GM19238 (cell line): ENCODE results near the gene CLSTN1.

Experiments
- DNase-seq: peaks from one replicate; pipeline ENCODE4 v3.0.0; 2011; ENCODE audit warnings: low spot score; ENCODE audit not compliant: insufficient read length

Gene CLSTN1

GRCh38 chr1:9731051-9731537 lies 92.7 kb downstream of the CLSTN1 start:
- DNase-seq, result no peak

DNA sequence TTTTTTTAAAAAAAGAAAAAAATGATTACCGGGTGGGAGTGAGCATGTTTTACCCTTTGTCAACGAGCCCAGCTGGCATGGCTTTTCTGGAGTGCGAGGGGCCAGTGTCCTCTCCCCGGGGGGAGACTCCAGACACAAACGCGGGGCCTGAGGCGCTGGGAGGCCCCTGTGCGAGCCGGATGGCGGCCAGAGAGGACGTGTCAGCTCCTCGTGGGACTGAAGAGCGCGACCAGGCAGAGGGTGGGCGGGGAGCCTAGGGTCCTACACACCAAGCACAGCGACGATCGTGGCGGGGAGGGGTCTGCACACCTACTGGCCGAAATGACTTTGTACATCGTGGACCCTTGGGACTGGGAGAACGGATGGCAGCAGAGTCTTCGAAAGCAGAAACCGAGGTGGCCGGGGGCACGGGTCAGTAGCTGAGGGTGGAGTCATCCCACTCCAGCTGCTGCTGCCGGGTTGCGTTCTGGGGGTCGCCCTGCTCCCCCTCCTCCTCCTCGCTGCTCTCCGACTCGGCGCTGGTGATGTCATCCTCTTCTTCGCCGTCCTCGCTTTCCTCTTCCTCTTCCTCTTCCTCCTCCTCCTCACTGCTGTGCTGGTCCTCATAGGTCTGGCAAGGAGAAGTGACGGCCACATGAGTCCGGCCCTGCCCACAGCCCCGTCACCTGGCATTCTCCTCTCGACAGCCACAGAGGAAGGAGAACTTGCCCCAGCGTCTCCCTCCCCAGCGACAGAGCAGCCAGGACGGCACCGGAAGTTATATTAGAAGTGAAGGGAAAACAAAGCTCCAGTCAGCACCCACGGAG lies 93.5 kb downstream of the CLSTN1 start:
- no peak for DNase-seq

DNA sequence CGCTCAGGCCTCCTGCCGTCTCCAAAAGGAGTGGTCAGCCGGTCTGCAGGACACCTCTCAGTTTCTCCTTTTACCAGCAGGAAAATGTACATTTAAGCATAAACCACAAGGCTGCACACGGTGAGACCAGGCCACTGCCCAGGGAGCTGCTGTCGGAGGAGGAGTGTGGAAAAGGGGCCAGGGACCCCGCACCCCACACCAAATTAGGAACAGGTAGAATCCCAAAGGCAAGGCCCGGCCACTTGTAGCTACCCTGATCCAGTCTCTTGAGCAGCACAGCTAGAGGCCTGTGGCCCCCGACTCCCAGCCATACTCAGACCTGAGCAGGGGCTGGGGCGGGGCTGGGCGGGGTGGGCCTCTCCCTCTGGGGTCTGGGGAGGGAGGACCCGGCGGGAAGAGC lies 94.2 kb downstream of the CLSTN1 start:
- DNase-seq, result no peak

- no peak for DNase-seq
Observed at GRCh38 chr1:9728451-9729295, 95.1 kb downstream of the CLSTN1 start.

DNA sequence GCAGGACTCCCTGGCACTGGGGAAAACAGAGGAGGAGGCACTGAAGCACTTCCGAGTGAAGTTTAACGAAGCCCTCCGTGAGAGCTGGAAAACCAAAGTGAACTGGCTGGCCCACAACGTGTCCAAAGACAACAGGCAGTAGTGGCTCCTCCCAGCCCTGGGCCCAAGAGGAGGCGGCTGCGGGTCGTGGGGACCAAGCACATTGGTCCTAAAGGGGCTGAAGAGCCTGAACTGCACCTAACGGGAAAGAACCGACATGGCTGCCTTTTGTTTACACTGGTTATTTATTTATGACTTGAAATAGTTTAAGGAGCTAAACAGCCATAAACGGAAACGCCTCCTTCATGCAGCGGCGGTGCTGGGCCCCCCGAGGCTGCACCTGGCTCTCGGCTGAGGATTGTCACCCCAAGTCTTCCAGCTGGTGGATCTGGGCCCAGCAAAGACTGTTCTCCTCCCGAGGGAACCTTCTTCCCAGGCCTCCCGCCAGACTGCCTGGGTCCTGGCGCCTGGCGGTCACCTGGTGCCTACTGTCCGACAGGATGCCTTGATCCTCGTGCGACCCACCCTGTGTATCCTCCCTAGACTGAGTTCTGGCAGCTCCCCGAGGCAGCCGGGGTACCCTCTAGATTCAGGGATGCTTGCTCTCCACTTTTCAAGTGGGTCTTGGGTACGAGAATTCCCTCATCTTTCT lies 96.7 kb downstream of the CLSTN1 start:
- DNase-seq, result no peak

DNA sequence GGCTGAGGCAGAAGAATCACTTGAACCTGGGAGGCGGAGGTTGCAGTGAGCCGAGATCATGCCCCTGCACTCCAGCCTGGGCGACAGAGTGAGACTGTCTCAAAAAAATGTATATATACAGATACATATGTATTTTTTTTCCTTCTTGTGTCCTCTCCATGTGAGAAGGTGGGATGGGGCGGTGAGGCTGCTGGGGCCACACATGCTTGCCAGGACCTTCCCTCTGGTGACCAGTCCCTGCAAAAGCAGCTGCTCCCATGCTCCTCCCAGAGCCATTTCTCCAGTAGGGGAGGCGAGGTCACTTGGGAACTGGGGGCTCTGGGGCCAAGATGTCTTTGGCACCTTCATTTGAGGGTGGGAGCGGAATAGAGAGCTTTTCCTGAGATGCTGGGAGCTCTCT lies 97.4 kb downstream of the CLSTN1 start:
- no peak for DNase-seq

- DNase-seq, result peak; percentile 82
Observed at GRCh38 chr1:9724706-9725476, 98.9 kb downstream of the CLSTN1 start.

GRCh38 chr1:9723926-9724325 lies 99.8 kb downstream of the CLSTN1 start:
- DNase-seq, result no peak

DNA sequence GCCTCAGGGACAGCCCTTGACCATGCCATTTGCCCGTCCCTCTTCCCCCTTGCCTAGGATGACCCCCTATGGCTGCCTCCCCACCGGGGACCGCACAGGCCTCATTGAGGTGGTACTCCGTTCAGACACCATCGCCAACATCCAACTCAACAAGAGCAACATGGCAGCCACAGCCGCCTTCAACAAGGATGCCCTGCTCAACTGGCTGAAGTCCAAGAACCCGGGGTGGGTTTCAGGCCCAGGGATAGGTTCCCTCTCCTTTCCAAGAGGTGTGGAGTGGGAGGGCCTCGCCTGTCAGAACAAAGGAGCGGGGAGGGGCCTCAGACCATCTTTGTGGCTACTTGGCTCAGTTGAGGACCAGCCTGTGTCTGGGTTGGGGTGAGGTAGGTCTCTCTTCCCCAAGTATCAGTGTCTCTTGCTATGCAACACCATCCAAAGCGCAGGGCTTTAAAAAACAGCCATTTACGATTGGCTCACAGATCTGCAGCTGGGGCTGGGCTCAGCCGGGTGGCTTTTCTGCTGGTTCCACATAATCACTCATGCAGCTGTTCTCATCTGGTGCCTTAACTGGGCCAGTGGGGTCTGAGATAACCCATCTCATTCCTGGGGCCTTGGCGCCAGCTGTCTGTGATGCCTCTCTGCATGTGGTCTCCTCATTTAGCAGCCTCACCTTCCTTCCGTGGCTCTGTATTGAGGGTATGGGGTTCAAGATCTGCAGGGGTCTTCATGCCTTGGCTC lies 100.5 kb downstream of the CLSTN1 start:
- no peak for DNase-seq

DNA sequence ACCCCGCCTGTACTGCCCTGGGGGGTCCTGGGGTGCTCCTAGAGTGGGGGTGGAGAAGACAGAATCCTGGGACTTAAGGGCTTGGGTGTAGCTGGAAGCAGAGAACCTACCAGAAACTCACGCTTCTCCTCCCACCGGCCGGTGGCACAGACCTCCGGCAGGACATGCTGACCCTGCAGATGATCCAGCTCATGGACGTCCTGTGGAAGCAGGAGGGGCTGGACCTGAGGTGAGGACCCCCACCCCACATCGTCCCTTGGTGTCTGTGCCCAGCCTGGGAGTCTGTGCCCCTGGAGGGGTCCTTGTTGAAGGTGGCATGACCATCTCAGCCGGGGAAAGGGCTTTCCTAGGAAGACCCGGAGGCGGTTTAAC lies 101.4 kb downstream of the CLSTN1 start:
- no peak for DNase-seq

DNA sequence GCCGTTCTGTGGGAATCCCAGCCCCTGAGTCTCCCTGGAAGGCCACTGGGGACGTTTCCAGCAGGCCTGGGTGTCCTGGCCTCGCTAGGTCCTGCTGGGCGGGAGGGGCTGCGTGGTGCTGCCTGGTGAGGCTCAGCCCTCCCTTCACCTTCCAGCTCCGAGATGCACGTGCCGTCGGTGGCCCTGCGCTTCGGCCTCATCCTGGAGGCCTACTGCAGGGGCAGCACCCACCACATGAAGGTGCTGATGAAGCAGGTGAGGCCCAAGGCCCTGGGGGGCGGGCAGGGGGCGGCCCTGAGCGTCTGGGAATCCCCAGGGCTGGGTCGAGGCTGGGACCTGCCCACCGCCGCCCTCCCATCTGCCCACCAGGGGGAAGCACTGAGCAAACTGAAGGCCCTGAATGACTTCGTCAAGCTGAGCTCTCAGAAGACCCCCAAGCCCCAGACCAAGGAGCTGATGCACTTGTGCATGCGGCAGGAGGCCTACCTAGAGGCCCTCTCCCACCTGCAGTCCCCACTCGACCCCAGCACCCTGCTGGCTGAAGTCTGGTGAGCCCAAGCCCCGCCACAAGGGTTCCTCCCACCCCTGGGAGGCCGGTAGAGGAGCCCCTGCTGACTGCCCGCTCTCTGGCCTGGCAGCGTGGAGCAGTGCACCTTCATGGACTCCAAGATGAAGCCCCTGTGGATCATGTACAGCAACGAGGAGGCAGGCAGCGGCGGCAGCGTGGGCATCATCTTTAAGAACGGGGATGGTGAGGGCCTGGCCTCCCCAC lies 102.0 kb downstream of the CLSTN1 start:
- peak; percentile 37 for DNase-seq

DNA sequence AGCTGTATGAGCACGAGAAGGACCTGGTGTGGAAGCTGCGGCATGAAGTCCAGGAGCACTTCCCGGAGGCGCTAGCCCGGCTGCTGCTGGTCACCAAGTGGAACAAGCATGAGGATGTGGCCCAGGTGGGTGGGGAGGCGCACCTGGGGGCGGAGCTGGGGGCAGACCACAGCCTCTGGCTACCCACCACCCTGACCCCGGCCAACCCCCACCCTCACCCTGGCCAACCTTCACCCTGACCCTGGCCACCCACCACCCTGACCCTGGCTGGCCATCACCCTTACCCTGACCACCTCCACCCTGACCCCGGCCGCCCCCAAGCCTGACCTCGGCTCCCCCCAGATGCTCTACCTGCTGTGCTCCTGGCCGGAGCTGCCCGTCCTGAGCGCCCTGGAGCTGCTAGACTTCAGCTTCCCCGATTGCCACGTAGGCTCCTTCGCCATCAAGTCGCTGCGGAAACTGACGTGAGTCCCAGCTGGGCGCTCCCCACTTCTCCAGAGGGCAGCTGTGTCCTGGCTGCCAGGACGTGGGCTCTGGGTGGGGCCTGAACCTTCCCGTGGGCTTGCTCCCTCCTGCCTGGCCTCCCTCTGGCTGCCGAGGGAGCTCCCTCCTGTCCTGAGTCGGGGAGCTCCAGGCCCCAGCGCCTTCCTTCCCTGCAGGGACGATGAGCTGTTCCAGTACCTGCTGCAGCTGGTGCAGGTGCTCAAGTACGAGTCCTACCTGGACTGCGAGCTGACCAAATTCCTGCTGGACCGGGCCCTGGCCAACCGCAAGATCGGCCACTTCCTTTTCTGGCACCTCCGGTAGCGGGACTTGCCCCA lies 102.8 kb downstream of the CLSTN1 start:
- no peak for DNase-seq

DNA sequence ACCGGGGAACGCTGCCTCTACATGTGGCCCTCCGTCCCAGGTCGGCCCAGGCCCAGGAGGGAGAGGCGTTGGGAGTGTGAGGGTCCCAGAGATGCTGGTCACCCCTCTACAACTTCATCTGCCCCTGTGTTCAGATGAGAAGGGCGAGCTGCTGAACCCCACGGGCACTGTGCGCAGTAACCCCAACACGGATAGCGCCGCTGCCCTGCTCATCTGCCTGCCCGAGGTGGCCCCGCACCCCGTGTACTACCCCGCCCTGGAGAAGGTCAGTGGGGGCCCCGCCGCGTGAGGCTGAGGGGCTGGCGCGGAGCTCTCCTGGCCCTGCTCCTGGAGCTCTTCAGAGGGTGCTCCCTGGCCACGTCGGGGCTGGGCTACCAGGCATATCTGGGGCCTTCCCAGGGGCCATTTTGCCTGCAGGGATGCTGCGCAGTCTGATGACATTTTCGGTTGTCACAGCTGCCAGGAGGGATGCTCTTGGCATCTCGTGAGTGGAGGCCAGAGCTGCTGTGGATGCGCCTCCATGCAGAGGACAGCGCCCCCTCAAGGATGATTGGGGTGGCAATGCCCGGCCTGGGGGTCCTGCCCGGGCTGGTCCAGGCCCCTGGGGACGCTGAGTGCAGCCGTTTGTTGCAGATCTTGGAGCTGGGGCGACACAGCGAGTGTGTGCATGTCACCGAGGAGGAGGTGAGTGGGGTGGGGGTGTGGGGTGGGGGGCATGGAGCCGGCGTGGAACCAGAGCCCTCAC lies 103.6 kb downstream of the CLSTN1 start:
- DNase-seq, result no peak

- no peak for DNase-seq
Observed at GRCh38 chr1:9718006-9718680, 105.6 kb downstream of the CLSTN1 start.

DNA sequence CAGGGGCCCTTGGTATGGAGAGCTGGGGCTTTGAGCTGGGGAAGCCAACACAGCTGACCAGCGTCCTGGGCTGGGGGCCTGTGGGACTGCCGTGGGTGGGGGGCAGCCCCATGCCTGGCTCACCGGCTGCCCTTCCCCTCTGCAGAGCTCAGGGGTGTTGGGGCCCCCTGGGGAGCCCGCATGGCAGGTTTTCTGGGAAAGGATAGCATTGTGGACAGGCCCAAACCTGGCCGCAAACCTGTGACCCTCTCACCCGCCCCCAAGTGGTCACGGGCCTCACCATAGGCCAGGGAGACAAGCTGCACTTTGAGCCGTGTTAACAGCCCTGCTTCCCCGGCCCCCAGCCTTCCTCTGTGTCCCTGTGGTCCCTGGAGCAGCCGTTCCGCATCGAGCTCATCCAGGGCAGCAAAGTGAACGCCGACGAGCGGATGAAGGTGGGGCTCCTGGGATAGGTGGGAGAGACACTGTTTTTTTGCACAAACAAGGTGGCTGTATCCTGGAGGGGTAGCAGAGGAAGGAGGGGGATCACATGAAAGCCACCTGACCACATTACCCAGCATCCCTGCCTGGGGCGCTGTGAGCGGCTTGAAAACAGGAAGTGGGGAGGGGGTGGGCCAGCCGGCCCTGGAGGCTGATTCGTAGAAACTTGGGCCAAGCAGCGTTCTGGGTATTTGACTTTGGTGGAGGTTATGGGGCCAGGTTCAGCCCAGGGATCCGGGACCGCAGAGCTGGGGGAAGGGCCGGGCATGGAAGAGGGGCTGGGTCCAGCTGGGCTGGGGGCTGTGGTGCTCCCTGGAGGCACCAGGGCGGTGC lies 106.4 kb downstream of the CLSTN1 start:
- DNase-seq, result peak; percentile 93

DNA sequence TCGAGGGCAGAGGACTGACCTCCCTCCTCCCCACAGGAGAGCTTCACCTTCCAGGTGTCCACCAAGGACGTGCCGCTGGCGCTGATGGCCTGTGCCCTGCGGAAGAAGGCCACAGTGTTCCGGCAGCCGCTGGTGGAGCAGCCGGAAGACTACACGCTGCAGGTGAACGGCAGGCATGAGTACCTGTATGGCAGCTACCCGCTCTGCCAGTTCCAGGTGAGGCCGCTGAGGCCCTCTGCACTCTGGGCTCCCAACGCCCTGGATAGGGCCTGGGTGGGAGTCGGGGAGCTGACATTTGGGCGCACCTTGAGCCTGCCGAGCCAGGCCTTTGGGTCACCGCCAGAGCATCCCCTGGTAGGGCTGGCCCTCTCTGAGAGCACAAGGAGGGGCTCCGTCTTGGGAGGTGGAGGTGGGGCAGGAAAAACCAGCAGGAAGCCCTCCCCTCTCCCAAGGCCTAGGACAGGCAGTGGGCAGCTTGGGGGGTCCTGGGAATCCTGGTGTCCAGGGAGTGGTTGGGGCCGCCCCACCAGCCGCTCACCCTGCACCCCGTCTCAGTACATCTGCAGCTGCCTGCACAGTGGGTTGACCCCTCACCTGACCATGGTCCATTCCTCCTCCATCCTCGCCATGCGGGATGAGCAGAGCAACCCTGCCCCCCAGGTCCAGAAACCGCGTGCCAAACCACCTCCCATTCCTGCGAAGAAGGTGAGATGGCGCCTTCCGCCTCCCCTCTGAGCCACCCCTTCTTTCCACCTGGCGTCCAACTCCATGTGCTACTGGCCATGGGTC lies 107.2 kb downstream of the CLSTN1 start:
- DNase-seq, result no peak
